Activated CD4-positive, alpha-beta T cell treated with anti-CD3 and anti-CD28 coated beads for 36 hours (primary cell): ENCODE measurements around the gene ARHGAP44. TPM values are rescaled to one million over a fixed set of nuclear protein-coding genes. Genes with fewer than 3 reads are reported as not detected.

Experiments used
- ATAC-seq: fragments of 200-7000 bp; cut with Tn5 transposase; one replicate; pipeline ENCODE4 v1.10.0; 2021; ENCODE audit warnings: mild to moderate bottlenecking, moderate library complexity
- CTCF ChIA-PET: fragments of 350-600 bp; sonication (Branson Sonifier 250); formaldehyde crosslinking; loops from one replicate; lab custom pipeline; 2021; ENCODE audit warnings: antibody characterized with exemption; lab: Charles Lee
- POLR2A ChIA-PET: fragments of 350-600 bp; sonication (Branson Sonifier 250); formaldehyde crosslinking; loops from one replicate; lab custom pipeline; 2021; ENCODE audit warnings: antibody characterized with exemption, inconsistent platforms; lab: Charles Lee
- DNase-seq: peaks from one replicate; pipeline ENCODE4 v3.0.0-alpha.2; 2020
- H3K27ac Mint-ChIP-seq: one replicate; pipeline ENCODE4 v1.8.0; 2021; ENCODE audit warnings: mixed read lengths
- H3K27me3 Mint-ChIP-seq: one replicate; pipeline ENCODE4 v1.8.0; 2021; ENCODE audit warnings: mixed read lengths
- H3K36me3 Mint-ChIP-seq: one replicate; pipeline ENCODE4 v1.8.0; 2021; ENCODE audit warnings: low read depth, mixed read lengths
- H3K4me1 Mint-ChIP-seq: one replicate; pipeline ENCODE4 v1.8.0; 2021; ENCODE audit warnings: mixed read lengths
- H3K4me3 Mint-ChIP-seq: one replicate; pipeline ENCODE4 v1.8.0; 2021; ENCODE audit warnings: mild to moderate bottlenecking, moderate library complexity, mixed read lengths
- H3K9me3 Mint-ChIP-seq: one replicate; pipeline ENCODE4 v1.8.0; 2021; ENCODE audit warnings: low read depth, mixed read lengths
- intact Hi-C, 2 experiments: fragments of 100-400 bp; cut with DNase I in 1 of 2; cut with micrococcal nuclease in 1 of 2; formaldehyde crosslinking; loops; one replicate each; pipeline versions ENCODE4 v1.14.2 to v1.15.1; 2022 to 2024; cut with DNase I, micrococcal nuclease
- total RNA-seq, 2 experiments: library from RNA; stranded (reverse); gene quantifications; one replicate each; pipeline ENCODE4 v1.2.3, GENCODE V29; 2021

The ARHGAP44 gene
- total RNA-seq, 2 experiments from 2014 or later: 0.14 to 0.55 TPM

DNA sequence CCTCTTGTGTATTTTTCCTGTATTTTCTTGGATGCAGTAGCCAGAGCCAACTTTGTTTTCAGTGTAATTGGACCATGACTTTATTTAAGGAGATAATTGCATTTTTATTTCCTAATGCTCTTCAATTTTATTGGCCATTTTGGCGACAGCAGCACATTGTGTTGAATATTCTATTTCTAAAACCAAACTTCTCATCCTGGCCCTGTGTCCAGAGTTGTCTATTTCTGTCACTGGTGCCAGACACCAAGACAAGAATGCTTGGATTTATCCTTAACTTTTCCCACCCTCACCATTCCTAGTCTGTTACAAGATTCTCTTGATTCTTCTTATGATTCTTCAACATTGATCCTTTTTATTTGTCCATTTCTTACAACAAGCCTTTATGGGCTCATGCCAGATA is 37.1 kb downstream of the ARHGAP44 start:
- ChIA-PET CTCF (no interaction called here), POLR2A (no interaction called here)
- H3K9me3 Mint-ChIP-seq: peaks cover 8% of the 10 kb centered on the region
- H3K36me3 Mint-ChIP-seq: no peaks in the 10 kb centered on the region
- DNase-seq (no peak), ATAC-seq (no peak)
- H3K4me3 Mint-ChIP-seq: no peak overlapping the region
- H3K27me3 Mint-ChIP-seq: no peaks in the 10 kb centered on the region
- no peaks in the 10 kb centered on the region for H3K4me1 Mint-ChIP-seq
- intact Hi-C loops: no loop called here
- no peak overlapping the region for H3K27ac Mint-ChIP-seq

DNA sequence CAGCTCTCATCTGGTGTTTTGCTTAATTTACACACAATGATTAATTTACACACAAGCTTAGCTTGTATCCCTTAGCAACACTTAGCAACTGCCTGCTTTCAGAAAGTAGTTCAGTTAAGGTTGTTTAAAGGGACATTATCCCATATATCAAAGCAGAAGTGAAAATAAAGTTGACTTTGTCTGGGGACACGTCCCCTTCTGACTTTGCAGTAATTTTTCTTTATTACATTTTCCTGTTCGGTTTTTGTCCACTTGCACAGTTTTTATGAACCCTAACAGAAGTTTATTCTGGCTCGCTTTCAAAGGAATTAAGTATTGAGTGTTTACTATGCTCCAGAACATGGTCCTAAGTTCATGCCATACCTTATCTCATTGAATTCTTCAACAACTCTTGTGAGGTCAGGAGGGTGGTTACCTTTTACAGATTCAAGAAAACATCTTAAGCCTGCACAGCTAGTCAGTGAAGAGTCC is 41.5 kb downstream of the ARHGAP44 start:
- intact Hi-C loops: no loop called here
- H3K4me3 Mint-ChIP-seq: no peak overlapping the region
- DNase-seq: no peak
- H3K27me3 Mint-ChIP-seq: no peaks in the 10 kb centered on the region
- H3K36me3 Mint-ChIP-seq: no peaks in the 10 kb centered on the region
- POLR2A ChIA-PET: no interaction called here
- peaks cover 24% of the 10 kb centered on the region for H3K9me3 Mint-ChIP-seq
- no peaks in the 10 kb centered on the region for H3K4me1 Mint-ChIP-seq
- CTCF ChIA-PET: no interaction called here
- no peak for ATAC-seq
- no peak overlapping the region for H3K27ac Mint-ChIP-seq

DNA sequence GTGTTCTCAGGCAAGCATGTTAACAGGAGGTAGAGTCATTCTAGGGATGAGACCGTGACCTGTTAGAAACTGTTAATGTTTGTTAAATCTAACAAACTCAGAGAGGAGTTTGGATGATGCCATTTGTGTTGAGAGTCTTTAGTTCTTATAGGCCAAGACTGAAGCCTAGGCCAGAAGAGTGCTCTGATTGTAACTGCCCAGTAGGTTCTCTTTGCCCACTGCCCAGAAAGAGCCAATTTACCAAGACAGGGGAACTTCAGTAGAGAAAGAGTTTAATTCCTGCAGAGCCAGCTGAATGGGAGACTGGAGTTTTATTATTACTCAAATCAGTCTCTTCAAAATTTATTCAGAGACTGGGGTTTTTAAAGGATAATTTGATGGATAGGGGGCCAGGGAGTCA is 42.5 kb downstream of the ARHGAP44 start:
- CTCF ChIA-PET: no interaction called here
- POLR2A ChIA-PET: no interaction called here

DNA sequence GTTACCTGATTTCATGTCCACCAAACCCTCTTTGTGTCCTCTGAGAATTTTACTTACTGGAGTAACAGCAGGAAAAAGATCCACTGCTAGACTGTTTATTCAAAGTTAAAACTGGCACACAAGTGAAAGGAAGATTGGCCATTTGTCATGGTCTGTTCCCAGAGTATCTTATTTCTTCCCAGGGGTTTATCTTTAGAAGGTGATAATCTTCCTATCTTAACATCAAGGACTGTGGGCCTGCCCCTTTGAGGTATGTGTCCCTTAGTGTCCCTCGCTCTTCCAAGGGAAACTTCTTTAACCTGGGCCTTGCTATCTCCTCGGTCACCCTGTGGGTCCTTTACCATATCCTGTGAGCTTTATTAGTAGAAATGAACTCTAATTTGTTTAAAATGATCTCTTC is 49.7 kb downstream of the ARHGAP44 start:
- H3K4me3 Mint-ChIP-seq: no peak overlapping the region
- no peak overlapping the region for H3K27ac Mint-ChIP-seq
- POLR2A ChIA-PET: no interaction called here
- CTCF ChIA-PET: no interaction called here
- intact Hi-C loops: no loop called here
- no peaks in the 10 kb centered on the region for H3K27me3 Mint-ChIP-seq
- peaks cover 5% of the 10 kb centered on the region for H3K9me3 Mint-ChIP-seq
- DNase-seq (no peak), ATAC-seq (no peak)
- H3K4me1 Mint-ChIP-seq: no peaks in the 10 kb centered on the region
- H3K36me3 Mint-ChIP-seq: no peaks in the 10 kb centered on the region

More for the DNA sequence above, 42.5 kb downstream of the ARHGAP44 start:
- no peak overlapping the region for H3K27ac Mint-ChIP-seq
- no peaks in the 10 kb centered on the region for H3K36me3 Mint-ChIP-seq
- no peak overlapping the region for H3K4me3 Mint-ChIP-seq
- DNase-seq (no peak), ATAC-seq (no peak)
- peaks cover 24% of the 10 kb centered on the region for H3K9me3 Mint-ChIP-seq
- intact Hi-C loops: no loop called here
- H3K4me1 Mint-ChIP-seq: no peaks in the 10 kb centered on the region
- no peaks in the 10 kb centered on the region for H3K27me3 Mint-ChIP-seq

DNA sequence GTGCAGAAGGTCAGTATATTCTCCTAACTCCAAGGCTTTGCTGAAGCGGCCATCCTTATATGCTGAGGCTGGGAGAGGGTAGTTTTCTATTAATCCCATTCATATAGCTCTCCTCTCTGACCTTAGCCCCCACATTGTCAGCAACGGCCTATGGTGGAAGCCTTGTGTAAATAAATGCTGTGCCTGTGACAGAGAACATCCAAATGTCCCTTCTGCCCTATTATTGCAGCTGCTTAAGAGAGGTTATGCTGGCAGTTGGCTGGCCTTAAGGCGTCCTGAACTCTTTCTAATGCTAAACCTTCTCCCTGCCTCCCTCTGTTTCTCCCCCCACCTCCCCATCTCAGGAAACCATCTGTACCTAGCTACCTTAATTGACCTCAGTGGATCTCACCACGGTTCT is 53.6 kb downstream of the ARHGAP44 start:
- Mint-ChIP-seq H3K9me3 (peaks cover 8% of the 10 kb centered on the region), H3K27ac (no peak overlapping the region), H3K36me3 (no peaks in the 10 kb centered on the region), H3K27me3 (no peaks in the 10 kb centered on the region), H3K4me1 (no peaks in the 10 kb centered on the region), H3K4me3 (no peak overlapping the region)
- CTCF ChIA-PET: no interaction called here
- intact Hi-C loops: no loop called here
- DNase-seq: no peak
- POLR2A ChIA-PET: no interaction called here
- no peak for ATAC-seq

DNA sequence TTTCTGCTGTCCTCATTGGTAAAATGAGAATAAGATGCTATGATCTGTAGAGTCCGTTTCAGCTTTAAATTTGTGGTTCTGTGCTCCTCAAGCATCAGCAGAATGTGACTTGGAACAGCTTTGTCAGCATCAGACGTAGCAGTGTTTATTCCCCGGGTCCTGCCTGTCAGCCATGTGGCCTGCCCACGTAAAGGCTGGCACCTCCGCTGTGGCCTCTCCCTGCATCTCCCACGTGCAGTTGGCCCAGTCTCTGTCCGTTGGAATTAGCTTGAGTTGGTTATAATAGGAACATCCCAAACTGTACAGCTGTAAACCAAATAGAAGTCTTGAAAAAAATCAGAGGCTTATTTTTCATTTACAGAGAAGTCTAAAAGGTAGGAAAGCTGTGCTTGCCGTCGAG is 61.7 kb downstream of the ARHGAP44 start:
- intact Hi-C loops: loop anchor here in 1 of 2 experiments (10.0 kb wide), 1 partner anchor 56 kb away; no protein-coding TSS in a partner anchor
- ChIA-PET POLR2A (no interaction called here), CTCF (no interaction called here)
- no peak for ATAC-seq
- Mint-ChIP-seq H3K4me3 (no peak overlapping the region), H3K36me3 (no peaks in the 10 kb centered on the region), H3K27ac (no peak overlapping the region), H3K27me3 (peaks cover 2% of the 10 kb centered on the region), H3K9me3 (peaks cover 4% of the 10 kb centered on the region), H3K4me1 (no peaks in the 10 kb centered on the region)
- no peak for DNase-seq

DNA sequence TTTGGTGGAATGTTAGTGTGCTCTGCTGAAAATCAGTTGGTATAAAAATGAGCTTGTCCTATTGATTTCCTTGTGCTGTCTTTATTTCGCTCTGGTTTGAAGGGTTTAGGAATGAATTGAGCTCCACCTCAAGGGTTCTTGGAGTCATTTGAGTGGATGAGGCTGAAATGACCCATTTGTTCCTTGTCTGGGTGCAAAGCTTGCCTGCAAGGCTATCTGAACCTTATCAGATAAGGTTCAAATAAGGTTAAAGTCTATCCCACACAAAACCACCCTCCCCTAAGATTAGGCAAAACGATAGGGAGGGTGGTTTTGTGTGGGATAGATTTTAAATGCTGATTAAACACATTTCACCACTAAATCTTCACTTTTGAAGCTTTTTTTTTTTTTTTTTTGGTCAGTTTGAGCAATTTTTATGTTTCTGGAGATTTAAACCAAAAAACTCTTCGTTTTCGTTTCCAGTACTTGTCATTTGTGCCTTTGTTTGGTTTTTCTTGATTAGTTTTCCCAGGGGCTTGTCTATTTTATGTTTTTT is 62.7 kb downstream of the ARHGAP44 start:
- H3K9me3 Mint-ChIP-seq: peaks cover 4% of the 10 kb centered on the region

DNA sequence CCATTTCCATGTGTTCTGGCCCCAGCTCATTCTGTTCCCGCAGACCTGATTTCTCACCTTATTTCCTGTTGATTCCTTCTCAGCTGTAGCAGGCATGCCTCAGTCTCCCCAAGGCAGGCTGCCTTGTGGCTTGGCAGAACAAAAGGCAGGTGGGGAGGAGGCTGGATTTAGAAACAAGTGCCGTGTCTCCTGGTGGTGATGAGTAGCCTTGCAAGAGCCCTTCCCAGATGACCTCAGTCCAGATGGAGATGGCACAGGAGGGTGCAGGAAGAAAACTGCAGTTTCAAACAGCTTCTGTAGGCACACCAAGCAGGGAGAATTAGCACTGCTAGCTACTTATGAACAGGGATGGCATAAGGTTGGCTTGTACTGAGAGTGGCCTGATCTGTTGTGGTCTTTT is 64.6 kb downstream of the ARHGAP44 start:
- no peak for ATAC-seq
- no peaks in the 10 kb centered on the region for H3K36me3 Mint-ChIP-seq
- H3K27ac Mint-ChIP-seq: no peak overlapping the region
- no peak for DNase-seq
- CTCF ChIA-PET: no interaction called here
- H3K4me1 Mint-ChIP-seq: no peaks in the 10 kb centered on the region
- H3K4me3 Mint-ChIP-seq: no peak overlapping the region
- peaks cover 8% of the 10 kb centered on the region for H3K9me3 Mint-ChIP-seq
- peaks cover 2% of the 10 kb centered on the region for H3K27me3 Mint-ChIP-seq
- POLR2A ChIA-PET: no interaction called here
- intact Hi-C loops: loop anchor here in 1 of 2 experiments (10.0 kb wide), 1 partner anchor 59 kb away; no protein-coding TSS in a partner anchor

More for the DNA sequence above, 62.7 kb downstream of the ARHGAP44 start:
- Mint-ChIP-seq H3K4me1 (no peaks in the 10 kb centered on the region), H3K4me3 (no peak overlapping the region), H3K27ac (no peak overlapping the region), H3K27me3 (peaks cover 2% of the 10 kb centered on the region), H3K36me3 (no peaks in the 10 kb centered on the region)
- POLR2A ChIA-PET: interaction anchor here (0.6 kb wide), 1 partner anchor 470 kb away, joined by 3 read pairs; no protein-coding TSS in a partner anchor
- ATAC-seq (no peak), DNase-seq (no peak)
- intact Hi-C loops: loop anchor here in 1 of 2 experiments (10.0 kb wide), 1 partner anchor 57 kb away; no protein-coding TSS in a partner anchor
- CTCF ChIA-PET: interaction anchor here (0.7 kb wide), 1 partner anchor 112 kb away, joined by 3 read pairs; no protein-coding TSS in a partner anchor

DNA sequence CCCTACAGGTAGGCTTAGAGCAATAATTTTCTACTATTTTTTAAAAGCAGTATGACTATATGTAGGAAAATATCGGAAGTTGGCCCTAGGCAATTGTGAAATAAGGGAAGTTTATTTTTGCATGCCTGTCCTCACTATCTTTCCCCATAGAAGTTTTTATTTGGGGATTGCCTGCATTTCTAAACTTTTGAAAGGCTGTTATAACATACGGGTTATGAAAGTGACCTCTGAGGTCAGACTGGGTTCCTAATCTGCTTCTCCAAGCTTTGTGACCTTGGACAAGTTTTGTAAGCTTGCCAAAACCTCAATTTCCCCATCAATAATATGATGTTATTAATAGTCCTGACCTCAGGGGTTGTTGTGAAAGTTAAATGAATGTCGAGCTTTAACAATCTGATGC is 67.1 kb downstream of the ARHGAP44 start:
- intact Hi-C loops: loop anchor here in 1 of 2 experiments (10.0 kb wide), 1 partner anchor 62 kb away; no protein-coding TSS in a partner anchor
- Mint-ChIP-seq H3K4me1 (no peaks in the 10 kb centered on the region), H3K4me3 (no peak overlapping the region), H3K27me3 (peaks cover 2% of the 10 kb centered on the region), H3K27ac (no peak overlapping the region), H3K9me3 (peaks cover 9% of the 10 kb centered on the region), H3K36me3 (no peaks in the 10 kb centered on the region)
- ChIA-PET POLR2A (no interaction called here), CTCF (interaction anchor here (0.8 kb wide), 1 partner anchor 42 kb away, joined by 3 read pairs; no protein-coding TSS in a partner anchor)
- ATAC-seq (no peak), DNase-seq (no peak)

DNA sequence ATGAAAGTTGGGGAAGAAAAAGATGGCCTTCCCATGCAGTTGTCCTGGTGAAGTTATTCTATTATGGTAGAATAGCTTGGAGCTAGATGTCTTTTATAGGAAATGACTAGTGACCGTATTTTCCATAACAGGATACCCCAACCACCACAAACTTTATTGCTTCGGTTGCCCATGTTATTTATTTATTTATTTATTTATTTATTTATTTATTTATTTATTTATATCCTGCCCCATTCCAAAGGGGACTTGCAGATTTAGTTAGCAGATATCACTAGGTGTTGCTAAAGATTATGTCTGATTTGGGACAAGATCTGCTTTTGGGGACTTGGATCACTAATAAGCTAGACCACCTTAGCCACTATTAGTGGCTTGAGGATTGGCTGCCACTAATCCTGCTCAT is 68.3 kb downstream of the ARHGAP44 start:
- POLR2A ChIA-PET: no interaction called here
- H3K27ac Mint-ChIP-seq: no peak overlapping the region
- DNase-seq: no peak
- intact Hi-C loops: loop anchor here in 1 of 2 experiments (10.0 kb wide), 1 partner anchor 63 kb away; no protein-coding TSS in a partner anchor
- peaks cover 2% of the 10 kb centered on the region for H3K27me3 Mint-ChIP-seq
- H3K4me3 Mint-ChIP-seq: no peak overlapping the region
- no peak for ATAC-seq
- peaks cover 9% of the 10 kb centered on the region for H3K9me3 Mint-ChIP-seq
- CTCF ChIA-PET: interaction anchor here (0.6 kb wide), 1 partner anchor 129 kb away, joined by 3 read pairs; no protein-coding TSS in a partner anchor
- H3K36me3 Mint-ChIP-seq: no peaks in the 10 kb centered on the region
- H3K4me1 Mint-ChIP-seq: no peaks in the 10 kb centered on the region

DNA sequence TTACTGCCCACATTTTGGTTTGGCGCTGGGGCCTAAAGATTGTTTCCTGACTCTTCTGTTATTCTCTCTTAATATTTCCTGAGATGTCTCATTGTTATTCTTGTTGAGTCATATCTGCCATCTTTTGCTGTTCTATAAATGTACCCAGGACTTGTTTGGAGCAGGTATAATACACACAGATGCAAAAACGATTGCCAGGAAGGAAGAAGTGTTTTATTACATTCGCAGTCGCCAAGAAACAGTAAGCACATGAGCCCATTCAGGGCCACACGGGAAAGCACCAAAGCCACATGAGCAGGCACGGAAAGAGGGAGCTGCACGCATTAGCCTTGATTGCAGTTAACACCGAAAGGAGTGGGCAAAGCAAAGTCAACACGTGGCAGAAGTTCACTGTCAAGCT is 70.2 kb downstream of the ARHGAP44 start:
- POLR2A ChIA-PET: no interaction called here
- H3K27me3 Mint-ChIP-seq: no peaks in the 10 kb centered on the region
- H3K4me1 Mint-ChIP-seq: no peaks in the 10 kb centered on the region
- no peak overlapping the region for H3K4me3 Mint-ChIP-seq
- H3K27ac Mint-ChIP-seq: no peak overlapping the region
- CTCF ChIA-PET: no interaction called here
- no peak for DNase-seq
- intact Hi-C loops: loop anchor here in 1 of 2 experiments (10.0 kb wide), 1 partner anchor 65 kb away; no protein-coding TSS in a partner anchor
- peaks cover 9% of the 10 kb centered on the region for H3K9me3 Mint-ChIP-seq
- H3K36me3 Mint-ChIP-seq: no peaks in the 10 kb centered on the region
- no peak for ATAC-seq

DNA sequence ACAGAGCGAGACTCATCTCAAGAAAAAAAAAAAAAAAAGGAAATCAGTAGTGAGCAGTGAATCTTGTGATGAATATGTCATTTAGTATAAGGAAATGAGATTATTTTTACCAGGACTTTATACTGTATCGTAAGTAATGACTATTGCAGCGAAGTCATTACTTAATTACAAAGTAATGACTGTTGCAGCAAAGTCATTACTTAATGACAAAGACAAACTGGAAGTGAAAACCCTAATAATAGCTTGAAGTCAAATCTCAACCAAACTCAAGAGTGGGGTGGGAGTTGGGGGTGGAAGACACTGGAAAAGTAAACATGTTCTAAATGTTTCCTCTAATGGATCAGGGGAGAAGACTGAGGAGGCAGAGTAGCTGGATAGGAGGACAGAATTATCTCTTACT is 76.5 kb downstream of the ARHGAP44 start:
- intact Hi-C loops: no loop called here
- Mint-ChIP-seq H3K9me3 (peaks cover 4% of the 10 kb centered on the region), H3K36me3 (no peaks in the 10 kb centered on the region), H3K27ac (no peak overlapping the region), H3K27me3 (no peaks in the 10 kb centered on the region), H3K4me3 (no peak overlapping the region), H3K4me1 (no peaks in the 10 kb centered on the region)
- DNase-seq (no peak), ATAC-seq (no peak)
- ChIA-PET CTCF (no interaction called here), POLR2A (no interaction called here)
